Right lobe of liver (tissue), 4 donors: ENCODE results near the gene MARK3.

Experiments used
- CTCF ChIP-seq, 4 donors: fragments of 200-600 bp in 3 of 4; fragments of 450-650 bp in 1 of 4; IDR thresholded peaks; one replicate each; pipeline versions ENCODE4 v1.5.1 to v1.8.0; 2016 to 2022; ENCODE audit warnings: antibody characterized with exemption in 4 of 4, mild to moderate bottlenecking in 2 of 4
- POLR2A ChIP-seq: fragments of 450-650 bp; IDR thresholded peaks from one replicate; pipeline ENCODE4 v1.6.1; 2017; ENCODE audit warnings: antibody characterized with exemption, mild to moderate bottlenecking
- donor health status: DM: no; HTN: no; CAD: no.
- donor health status: DM: no; HTN: no; CAD: no.
- donor health status: DM: no; HTN: yes; CAD: no.

- no peak for TF ChIP-seq CTCF (IDR thresholded peaks at IDR 0.05)
- TF ChIP-seq POLR2A, result no peak
These were observed 38.0 kb upstream of the MARK3 start for GRCh38 chr14:103347091-103347815.
